Astrocyte of the spinal cord (primary cell): Measurements from ENCODE around the gene C15orf61.

Experiments
- DNase-seq: peaks from one replicate; pipeline ENCODE4 v3.0.0; 2011; ENCODE audit warnings: low read depth, low spot score
- H3K4me3 ChIP-seq: 2 replicates; pipeline ENCODE4 v1.5.1; 2011; ENCODE audit warnings: low read depth, mild to moderate bottlenecking, low read length, moderate library complexity
- in situ Hi-C: cut with HindIII; loops from 2 replicates; pipeline ENCODE4 v1.10.0; 2017; ENCODE audit warnings: low sequenced_read_pairs
- TF ChIP-seq, protein P1 (sequence below): IDR thresholded peaks from 2 replicates; pipeline ENCODE4 v1.5.1; 2012; ENCODE audit warnings: low read depth, mild to moderate bottlenecking, low read length, inconsistent platforms

C15orf61 gene

DNA sequence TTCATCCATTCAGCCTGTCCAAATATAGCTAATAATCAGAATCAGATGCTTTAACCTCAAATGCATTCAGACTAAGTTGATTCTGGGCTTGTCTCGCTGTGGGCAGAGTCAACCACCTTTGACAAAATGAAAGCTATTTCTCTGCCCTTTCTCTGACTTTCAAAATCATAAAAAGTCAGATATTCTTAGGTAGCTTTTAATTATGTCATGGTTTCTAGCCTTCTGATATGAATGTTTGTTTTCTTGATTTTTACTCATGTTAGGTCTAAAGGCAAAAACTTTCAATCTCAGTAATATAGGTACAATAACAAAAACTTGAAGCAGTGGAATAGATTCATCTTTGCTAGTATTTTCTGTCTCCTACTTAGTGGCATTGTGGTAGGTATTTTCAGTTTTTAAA is 25.3 kb upstream of the C15orf61 start:
- TF ChIP-seq, protein P1, sequence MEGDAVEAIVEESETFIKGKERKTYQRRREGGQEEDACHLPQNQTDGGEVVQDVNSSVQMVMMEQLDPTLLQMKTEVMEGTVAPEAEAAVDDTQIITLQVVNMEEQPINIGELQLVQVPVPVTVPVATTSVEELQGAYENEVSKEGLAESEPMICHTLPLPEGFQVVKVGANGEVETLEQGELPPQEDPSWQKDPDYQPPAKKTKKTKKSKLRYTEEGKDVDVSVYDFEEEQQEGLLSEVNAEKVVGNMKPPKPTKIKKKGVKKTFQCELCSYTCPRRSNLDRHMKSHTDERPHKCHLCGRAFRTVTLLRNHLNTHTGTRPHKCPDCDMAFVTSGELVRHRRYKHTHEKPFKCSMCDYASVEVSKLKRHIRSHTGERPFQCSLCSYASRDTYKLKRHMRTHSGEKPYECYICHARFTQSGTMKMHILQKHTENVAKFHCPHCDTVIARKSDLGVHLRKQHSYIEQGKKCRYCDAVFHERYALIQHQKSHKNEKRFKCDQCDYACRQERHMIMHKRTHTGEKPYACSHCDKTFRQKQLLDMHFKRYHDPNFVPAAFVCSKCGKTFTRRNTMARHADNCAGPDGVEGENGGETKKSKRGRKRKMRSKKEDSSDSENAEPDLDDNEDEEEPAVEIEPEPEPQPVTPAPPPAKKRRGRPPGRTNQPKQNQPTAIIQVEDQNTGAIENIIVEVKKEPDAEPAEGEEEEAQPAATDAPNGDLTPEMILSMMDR = no peak
- in situ Hi-C loops = no loop called here
- DNase-seq = no peak
- H3K4me3 ChIP-seq = no peak overlapping the region

DNA sequence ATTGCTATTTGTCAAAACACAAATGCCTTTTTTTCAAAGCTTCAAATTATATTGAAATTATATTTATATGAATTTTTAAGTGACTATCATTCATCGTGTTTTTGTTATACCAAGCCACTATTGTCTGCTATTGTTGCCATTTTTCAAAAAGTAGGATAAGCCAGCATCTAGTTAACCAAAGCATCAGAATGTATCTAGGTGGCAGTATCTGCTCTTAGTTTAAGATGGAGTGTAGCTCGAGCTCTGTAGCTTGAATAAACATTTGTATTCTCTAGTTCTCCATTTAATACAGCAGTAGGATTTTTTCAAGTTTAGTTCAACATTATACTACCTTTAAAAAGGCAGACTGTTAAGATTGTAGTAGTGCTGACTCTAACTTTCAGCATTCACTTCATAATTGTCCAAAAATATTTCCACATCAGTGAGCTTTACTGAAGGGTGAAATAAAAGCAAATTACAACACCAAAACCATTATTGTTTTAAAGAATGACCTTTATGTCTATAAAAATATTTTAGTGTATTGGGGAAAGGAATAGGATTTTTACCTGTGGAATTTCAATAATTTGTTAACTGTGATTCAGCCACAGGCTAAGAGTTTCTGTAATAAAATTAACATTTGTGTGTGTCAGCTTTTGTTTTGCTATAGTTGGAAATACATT is 19.6 kb upstream of the C15orf61 start:
- H3K4me3 ChIP-seq = no peak overlapping the region
- in situ Hi-C loops = no loop called here
- peak; percentile 55 for DNase-seq
- TF ChIP-seq, protein P1 = peak; percentile 45

DNA sequence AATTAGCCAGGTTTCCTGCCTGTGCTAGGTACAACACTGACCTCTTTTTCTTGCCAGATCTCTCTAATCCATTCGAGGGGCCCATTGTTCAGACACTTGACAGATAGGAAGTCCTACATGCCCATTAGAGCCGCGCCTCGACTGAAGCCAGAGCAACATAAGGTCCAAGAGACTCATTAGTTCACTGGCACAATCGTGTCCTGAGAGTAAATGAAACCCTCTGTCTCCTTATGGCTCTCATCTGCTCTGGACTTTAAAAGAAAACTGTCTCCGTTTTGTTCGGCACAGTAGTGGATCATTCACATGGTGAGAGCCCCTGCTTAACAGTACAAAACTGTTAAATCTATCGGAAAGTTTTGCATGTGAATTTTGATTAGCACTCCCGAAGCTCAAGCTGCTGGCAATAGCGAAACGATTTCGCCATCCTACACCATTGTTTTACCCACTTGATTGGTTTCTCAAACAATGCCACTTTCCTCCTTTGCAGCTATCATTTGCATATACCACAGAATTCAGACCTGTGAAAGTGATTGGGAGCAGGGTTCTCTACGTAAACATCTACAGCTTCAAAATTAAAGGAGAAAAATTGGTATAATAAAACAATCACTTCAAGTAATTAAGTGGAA is 19.0 kb upstream of the C15orf61 start:
- in situ Hi-C loops = no loop called here
- H3K4me3 ChIP-seq = peak overlapping the region; percentile 2
- DNase-seq = no peak
- TF ChIP-seq, protein P1 = no peak

DNA sequence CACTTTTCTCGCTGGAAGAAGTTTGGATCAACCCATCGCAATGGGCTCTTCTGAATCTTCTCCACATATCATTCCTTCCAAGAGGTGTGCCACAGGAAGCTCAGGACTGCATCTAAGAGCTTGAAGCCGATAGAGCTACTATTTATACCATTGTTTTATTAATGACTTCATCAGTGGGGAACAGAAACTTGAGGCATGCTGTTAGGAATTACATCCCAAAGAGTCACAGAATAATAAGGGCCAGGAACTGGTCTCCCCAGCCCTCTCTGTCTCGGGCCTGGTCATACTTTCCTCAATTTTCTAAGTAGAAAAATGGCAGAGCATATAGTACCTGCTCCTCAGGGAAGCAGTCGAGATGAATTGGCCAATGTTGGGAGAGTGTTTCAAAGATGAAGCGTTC is 16.9 kb upstream of the C15orf61 start:
- TF ChIP-seq, protein P1 = no peak
- no peak overlapping the region for H3K4me3 ChIP-seq
- DNase-seq = no peak
- in situ Hi-C loops = no loop called here

DNA sequence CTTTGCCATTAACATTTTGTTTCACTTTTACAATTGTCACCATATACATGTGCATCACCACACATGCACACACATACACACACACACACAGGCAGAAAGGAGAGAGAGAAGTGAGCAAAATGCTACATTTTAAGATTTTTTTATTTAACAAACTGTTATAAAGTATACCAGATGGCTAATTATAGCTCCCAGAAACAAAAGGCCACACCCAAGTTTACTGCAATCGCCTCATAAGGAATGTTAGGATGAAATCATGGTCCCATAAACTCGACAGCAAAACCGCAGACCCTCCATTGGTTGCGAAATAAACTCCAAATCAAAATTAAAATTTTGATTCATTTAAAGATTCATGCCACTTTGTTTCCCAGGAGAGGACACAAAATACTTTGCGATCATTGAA is 16.1 kb upstream of the C15orf61 start:
- no peak overlapping the region for H3K4me3 ChIP-seq
- in situ Hi-C loops = no loop called here
- TF ChIP-seq, protein P1 = no peak
- no peak for DNase-seq

DNA sequence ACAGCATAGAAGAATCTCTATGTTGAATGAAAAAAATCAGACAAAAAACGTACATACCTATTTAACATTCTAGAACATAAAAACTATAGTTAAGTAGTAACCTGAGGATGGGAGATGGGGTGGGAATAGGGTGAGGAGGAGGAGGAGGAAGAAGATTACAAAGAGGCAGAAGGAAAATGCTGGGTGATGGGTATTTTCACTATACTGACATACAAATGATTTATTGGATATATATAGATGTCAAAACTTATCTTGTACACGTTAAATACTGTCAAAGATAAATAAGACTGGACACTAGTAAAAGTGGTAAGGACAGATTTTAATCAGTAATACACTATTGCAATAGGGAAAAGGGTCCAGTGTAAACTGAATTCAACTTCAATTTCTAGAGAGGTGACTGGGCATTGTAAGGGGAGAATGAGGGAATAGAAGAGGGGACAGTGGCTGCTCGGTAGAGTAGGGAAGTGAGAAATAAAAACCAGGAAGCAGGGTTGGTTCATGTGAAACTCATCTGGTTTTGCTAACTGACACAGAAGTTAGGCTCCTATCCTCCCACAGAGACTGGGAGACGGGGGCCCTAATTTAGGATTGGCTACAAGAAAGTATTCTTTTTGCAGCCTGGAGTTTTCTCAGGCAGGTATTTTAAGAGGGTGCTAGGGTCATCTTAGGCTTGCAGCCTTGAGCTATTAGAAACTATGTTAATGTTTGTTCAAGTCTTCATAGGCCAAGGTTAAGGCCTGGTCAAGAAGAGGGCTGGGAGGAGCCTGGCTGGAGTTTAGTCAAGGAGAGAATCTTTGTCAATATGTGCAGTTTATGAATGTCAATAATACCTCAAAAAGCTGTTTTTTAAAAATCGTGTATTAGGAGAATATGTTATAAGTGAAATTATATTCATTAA is 15.0 kb upstream of the C15orf61 start:
- H3K4me3 ChIP-seq = no peak overlapping the region
- TF ChIP-seq, protein P1 = no peak
- DNase-seq = no peak
- in situ Hi-C loops = no loop called here
